Islet of Langerhans (tissue), 1 donor: Measurements from ENCODE around the gene STARD3NL.
"Not testable (repeated sequence)": the region's sequence is repeated elsewhere in the genome, so short reads cannot be mapped to it uniquely, and the experiment has no call there.

ENCODE experiments used
- FAIRE-seq: peaks from one replicate; lab custom pipeline; 2011; peaks lifted over from hg19 to GRCh38; lab: Jason Lieb, UNC

STARD3NL gene

GRCh38 chr7:38178004-38178694, at the start of gene STARD3NL:
Gene STARD3NL, plus strand, starts transcription at chr7:38178245. Its CDS starts 29,260 bp downstream, at chr7:38207505.
- peak; percentile 93 for FAIRE-seq

- FAIRE-seq, result no peak
These were observed 48.9 kb upstream of the STARD3NL start for GRCh38 chr7:38129162-38129561.

GRCh38 chr7:38129579-38129978, 48.5 kb upstream of the STARD3NL start:
- FAIRE-seq, result no peak

GRCh38 chr7:38138171-38138570, 39.9 kb upstream of the STARD3NL start:
- FAIRE-seq, result no peak

- FAIRE-seq, result no peak
These were observed 36.9 kb upstream of the STARD3NL start for GRCh38 chr7:38141187-38141586.

GRCh38 chr7:38142736-38143135, 35.3 kb upstream of the STARD3NL start:
- no peak for FAIRE-seq

GRCh38 chr7:38147005-38147404, 31.0 kb upstream of the STARD3NL start:
- FAIRE-seq, result peak; percentile 84

- FAIRE-seq, result no peak
These were observed 26.5 kb upstream of the STARD3NL start for GRCh38 chr7:38151556-38151955.

- FAIRE-seq, result no peak
These were observed 24.5 kb upstream of the STARD3NL start for GRCh38 chr7:38153515-38153914.

GRCh38 chr7:38154278-38154677, 23.8 kb upstream of the STARD3NL start:
- no peak for FAIRE-seq

- FAIRE-seq, result no peak
These were observed 18.0 kb upstream of the STARD3NL start for GRCh38 chr7:38160003-38160571.

- FAIRE-seq, result no peak
These were observed 16.0 kb upstream of the STARD3NL start for GRCh38 chr7:38162036-38162435.

GRCh38 chr7:38163671-38164070, 14.4 kb upstream of the STARD3NL start:
- FAIRE-seq, result no peak

- no peak for FAIRE-seq
These were observed 9.0 kb upstream of the STARD3NL start for GRCh38 chr7:38168890-38169570.

- FAIRE-seq, result no peak
These were observed 8.2 kb upstream of the STARD3NL start for GRCh38 chr7:38169847-38170246.

- no peak for FAIRE-seq
These were observed 6.2 kb upstream of the STARD3NL start for GRCh38 chr7:38171623-38172391.

- not testable (repeated sequence) for FAIRE-seq
These were observed 2.5 kb upstream of the STARD3NL start for GRCh38 chr7:38175547-38175946.

GRCh38 chr7:38177621-38178003, 433 bp upstream of the STARD3NL start:
- FAIRE-seq, result no peak

- FAIRE-seq, result peak; percentile 76
These were observed 775 bp downstream of the STARD3NL start for GRCh38 chr7:38178695-38179344.

- FAIRE-seq, result no peak
These were observed 1.8 kb downstream of the STARD3NL start for GRCh38 chr7:38179776-38180226.

GRCh38 chr7:38181111-38181510, 3.1 kb downstream of the STARD3NL start:
- FAIRE-seq, result no peak

GRCh38 chr7:38182450-38182849, 4.4 kb downstream of the STARD3NL start:
- FAIRE-seq, result no peak
